ENCODE data around the gene WWOX.

GRCh38 chr16:78969721-78970120 is 870.3 kb downstream of the WWOX start:
- no peak for TF ChIP-seq CTCF (IDR thresholded peaks at IDR 0.05)
- no peak for TF ChIP-seq EP300 (IDR thresholded peaks at IDR 0.05)
